Body of pancreas (tissue), 4 donors: ENCODE data around the gene SEMA3D. TPM values are rescaled to one million over a fixed set of nuclear protein-coding genes. Genes with fewer than 3 reads are reported as not detected.
"Not testable (repeated sequence)": the region's sequence is repeated elsewhere in the genome, so short reads cannot be mapped to it uniquely, and the experiment has no call there.

Experiments
- ATAC-seq: fragments of 150-250 bp; one replicate; pipeline ENCODE4 v1.9.1; 2016
- DNase-seq, 4 donors: peaks; one replicate each; pipeline ENCODE4 v3.0.0-alpha.2; 2019
- H3K27ac ChIP-seq, 4 donors: fragments of 200-600 bp; sonication (generic); 1 replicate in 3 of 4; 2 replicates in 1 of 4; pipeline versions ENCODE4 v1.5.1 to v1.6.1; 2016 to 2019; ENCODE audit warnings: mild to moderate bottlenecking in 1 of 4, mixed read lengths in 1 of 4, moderate library complexity in 1 of 4
- H3K27me3 ChIP-seq, 2 donors: fragments of 200-600 bp; sonication (generic); one replicate each; pipeline ENCODE4 v1.6.0; 2016; ENCODE audit warnings: mild to moderate bottlenecking in 1 of 2
- H3K36me3 ChIP-seq, 2 donors: fragments of 200-600 bp; sonication (generic); replicated peaks in 1 of 2; 2 replicates each; pipeline ENCODE4 v1.5.1; 2016; ENCODE audit warnings: low read depth in 2 of 2; ENCODE audit not compliant: insufficient read depth in 1 of 2
- H3K4me1 ChIP-seq: fragments of 200-600 bp; sonication (generic); one replicate; pipeline ENCODE4 v1.6.0; 2016
- H3K4me3 ChIP-seq, 2 donors: fragments of 200-600 bp; sonication (generic); 1 replicate in 1 of 2; 2 replicates in 1 of 2; pipeline ENCODE4 v1.5.1; 2016 to 2019
- H3K9me3 ChIP-seq, 3 donors: fragments of 200-600 bp; sonication (generic); 1 replicate in 2 of 3; 2 replicates in 1 of 3; pipeline ENCODE4 v1.5.1; 2016
- POLR2A ChIP-seq, 3 donors: fragments of 450-650 bp; IDR thresholded peaks; one replicate each; pipeline ENCODE4 v1.6.1; 2016; ENCODE audit warnings: antibody characterized with exemption in 3 of 3, mild to moderate bottlenecking in 2 of 3
- WGBS, 2 donors: methylation state at CpG; one replicate each; pipeline ENCODE4 v1.1.5; 2017; 5-methylcytosine and 5-hydroxymethylcytosine counted together
- intact Hi-C: fragments of 100-400 bp; cut with DNase I; formaldehyde crosslinking; loops from one replicate; pipeline ENCODE4 v1.15.1; 2023
- total RNA-seq, 2 donors: library from RNA; depleted of rRNA; stranded (reverse); fragments of >200 nt; gene quantifications; one replicate each; pipeline ENCODE4 v1.1.0, GENCODE V29; 2016
- TF ChIP-seq, protein P1 (sequence below), 7 experiments: fragments of 450-650 bp in 4 of 7; fragments of 200-600 bp in 3 of 7; sonication (generic) in 3 of 7; IDR thresholded peaks; one replicate each; pipeline ENCODE4 v1.5.1; 2016 to 2019; ENCODE audit warnings: antibody characterized with exemption in 7 of 7

The SEMA3D gene
- total RNA-seq, 2 donors from 2014 or later = 0.66 to 1.3 TPM

DNA sequence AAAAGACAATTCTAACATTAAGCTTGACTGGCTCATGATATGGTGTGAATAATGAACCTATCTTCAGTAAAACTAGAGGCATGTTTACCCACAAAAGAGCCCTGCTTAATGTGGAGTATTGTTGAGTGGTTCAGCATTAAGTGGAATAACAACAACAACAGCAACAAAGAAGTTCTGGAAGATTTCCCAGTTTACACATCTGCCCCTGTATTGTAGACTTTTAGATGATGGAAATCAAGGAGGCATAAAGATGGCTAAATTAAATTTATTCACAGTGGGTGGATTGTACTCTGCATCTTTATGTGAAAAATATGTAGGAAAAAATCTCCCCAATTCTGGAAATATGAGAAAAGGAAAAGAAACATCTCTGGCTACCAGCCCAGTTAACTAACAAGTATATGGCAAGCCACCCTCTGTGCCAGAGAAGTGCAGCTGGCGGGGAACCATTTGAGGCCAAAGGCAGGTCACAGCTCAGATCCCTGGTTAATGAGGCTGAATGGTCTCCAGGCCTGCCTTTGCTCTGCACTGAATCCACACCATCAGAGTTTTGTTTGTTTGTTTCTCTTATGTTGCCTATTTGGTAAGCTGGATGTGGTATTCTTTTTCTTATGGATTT is 186.0 kb downstream of the SEMA3D start:
- Histone ChIP-seq H3K36me3 (no peaks in the 10 kb centered on the region), H3K4me3 (no peak overlapping the region), H3K27me3 (no peaks in the 10 kb centered on the region), H3K4me1 (no peaks in the 10 kb centered on the region), H3K27ac (no peak overlapping the region), H3K9me3 (no peaks in the 10 kb centered on the region)
- intact Hi-C loops = no loop called here
- DNase-seq (no peak), ATAC-seq (no peak)
- TF ChIP-seq, protein P1, sequence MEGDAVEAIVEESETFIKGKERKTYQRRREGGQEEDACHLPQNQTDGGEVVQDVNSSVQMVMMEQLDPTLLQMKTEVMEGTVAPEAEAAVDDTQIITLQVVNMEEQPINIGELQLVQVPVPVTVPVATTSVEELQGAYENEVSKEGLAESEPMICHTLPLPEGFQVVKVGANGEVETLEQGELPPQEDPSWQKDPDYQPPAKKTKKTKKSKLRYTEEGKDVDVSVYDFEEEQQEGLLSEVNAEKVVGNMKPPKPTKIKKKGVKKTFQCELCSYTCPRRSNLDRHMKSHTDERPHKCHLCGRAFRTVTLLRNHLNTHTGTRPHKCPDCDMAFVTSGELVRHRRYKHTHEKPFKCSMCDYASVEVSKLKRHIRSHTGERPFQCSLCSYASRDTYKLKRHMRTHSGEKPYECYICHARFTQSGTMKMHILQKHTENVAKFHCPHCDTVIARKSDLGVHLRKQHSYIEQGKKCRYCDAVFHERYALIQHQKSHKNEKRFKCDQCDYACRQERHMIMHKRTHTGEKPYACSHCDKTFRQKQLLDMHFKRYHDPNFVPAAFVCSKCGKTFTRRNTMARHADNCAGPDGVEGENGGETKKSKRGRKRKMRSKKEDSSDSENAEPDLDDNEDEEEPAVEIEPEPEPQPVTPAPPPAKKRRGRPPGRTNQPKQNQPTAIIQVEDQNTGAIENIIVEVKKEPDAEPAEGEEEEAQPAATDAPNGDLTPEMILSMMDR (IDR thresholded peaks at IDR 0.05) = no peak
- no peak for TF ChIP-seq POLR2A (IDR thresholded peaks at IDR 0.05)
- 90 to 95% methylated on average over 1 of the region's 1 CpG for WGBS, 2 donors

- WGBS, 2 donors = 76 to 78% methylated on average over 8 of the region's 8 CpGs
- no peak for DNase-seq
- intact Hi-C loops = no loop called here
- H3K36me3 ChIP-seq = no peaks in the 10 kb centered on the region
- no peaks in the 10 kb centered on the region for H3K4me1 ChIP-seq
- TF ChIP-seq, protein P1 (IDR thresholded peaks at IDR 0.05) = no peak
- no peak for TF ChIP-seq POLR2A (IDR thresholded peaks at IDR 0.05)
- no peaks in the 10 kb centered on the region for H3K9me3 ChIP-seq
- no peak overlapping the region for H3K4me3 ChIP-seq
- H3K27ac ChIP-seq = no peak overlapping the region
- no peaks in the 10 kb centered on the region for H3K27me3 ChIP-seq
- ATAC-seq = no peak
These were observed 187.4 kb downstream of the SEMA3D start for GRCh38 chr7:84999450-84999849.

- no peak overlapping the region for H3K4me3 ChIP-seq
- DNase-seq (no peak), ATAC-seq (no peak)
- H3K4me1 ChIP-seq = no peaks in the 10 kb centered on the region
- no peaks in the 10 kb centered on the region for H3K27me3 ChIP-seq
- no peaks in the 10 kb centered on the region for H3K9me3 ChIP-seq
- intact Hi-C loops = no loop called here
- H3K27ac ChIP-seq = no peak overlapping the region
- H3K36me3 ChIP-seq = no peaks in the 10 kb centered on the region
- TF ChIP-seq, protein P1 (IDR thresholded peaks at IDR 0.05) = no peak
- no peak for TF ChIP-seq POLR2A (IDR thresholded peaks at IDR 0.05)
These were observed 188.2 kb downstream of the SEMA3D start for GRCh38 chr7:84998665-84999064.

- no peaks in the 10 kb centered on the region for H3K27me3 ChIP-seq
- no peak for ATAC-seq
- no peaks in the 10 kb centered on the region for H3K9me3 ChIP-seq
- no peak for TF ChIP-seq POLR2A (IDR thresholded peaks at IDR 0.05)
- TF ChIP-seq, protein P1 (IDR thresholded peaks at IDR 0.05) = no peak
- H3K4me3 ChIP-seq = no peak overlapping the region
- intact Hi-C loops = no loop called here
- no peaks in the 10 kb centered on the region for H3K36me3 ChIP-seq
- WGBS, 2 donors = 27 to 39% methylated on average over 2 of the region's 2 CpGs
- no peak overlapping the region for H3K27ac ChIP-seq
- DNase-seq = no peak
- H3K4me1 ChIP-seq = no peaks in the 10 kb centered on the region
These were observed 189.2 kb downstream of the SEMA3D start for GRCh38 chr7:84997626-84998025.

DNA sequence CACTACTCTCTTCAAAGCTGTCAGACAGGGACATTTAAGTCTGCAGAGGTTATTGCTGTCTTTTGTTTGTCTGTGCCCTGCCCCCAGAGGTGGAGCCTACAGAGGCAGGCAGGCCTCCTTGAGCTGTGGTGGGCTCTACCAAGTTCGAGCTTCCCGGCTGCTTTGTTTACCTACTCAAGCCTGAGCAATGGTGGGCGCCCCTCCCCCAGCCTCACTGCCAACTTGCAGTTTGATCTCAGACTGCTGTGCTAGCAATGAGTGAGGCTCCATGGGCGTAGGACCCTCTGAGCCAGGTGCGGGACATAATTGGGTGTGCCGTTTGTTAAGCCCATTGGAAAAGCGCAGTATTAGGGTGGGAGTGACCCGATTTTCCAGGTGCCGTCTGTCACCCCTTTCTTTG is 193.9 kb downstream of the SEMA3D start:
- H3K27me3 ChIP-seq, H3K27ac ChIP-seq, H3K9me3 ChIP-seq, H3K4me3 ChIP-seq, H3K4me1 ChIP-seq, H3K36me3 ChIP-seq, ATAC-seq, intact Hi-C loops, DNase-seq: not testable (repeated sequence)
- 83 to 89% methylated on average over 8 to 9 of the region's 9 CpGs for WGBS, 2 donors
